ENCODE results near the gene GDPD4. TPM values are rescaled to one million over a fixed set of nuclear protein-coding genes. Genes with fewer than 3 reads are reported as not detected.

The GDPD4 gene
- total RNA-seq, 1 experiment from 2014 or later: not detected

DNA sequence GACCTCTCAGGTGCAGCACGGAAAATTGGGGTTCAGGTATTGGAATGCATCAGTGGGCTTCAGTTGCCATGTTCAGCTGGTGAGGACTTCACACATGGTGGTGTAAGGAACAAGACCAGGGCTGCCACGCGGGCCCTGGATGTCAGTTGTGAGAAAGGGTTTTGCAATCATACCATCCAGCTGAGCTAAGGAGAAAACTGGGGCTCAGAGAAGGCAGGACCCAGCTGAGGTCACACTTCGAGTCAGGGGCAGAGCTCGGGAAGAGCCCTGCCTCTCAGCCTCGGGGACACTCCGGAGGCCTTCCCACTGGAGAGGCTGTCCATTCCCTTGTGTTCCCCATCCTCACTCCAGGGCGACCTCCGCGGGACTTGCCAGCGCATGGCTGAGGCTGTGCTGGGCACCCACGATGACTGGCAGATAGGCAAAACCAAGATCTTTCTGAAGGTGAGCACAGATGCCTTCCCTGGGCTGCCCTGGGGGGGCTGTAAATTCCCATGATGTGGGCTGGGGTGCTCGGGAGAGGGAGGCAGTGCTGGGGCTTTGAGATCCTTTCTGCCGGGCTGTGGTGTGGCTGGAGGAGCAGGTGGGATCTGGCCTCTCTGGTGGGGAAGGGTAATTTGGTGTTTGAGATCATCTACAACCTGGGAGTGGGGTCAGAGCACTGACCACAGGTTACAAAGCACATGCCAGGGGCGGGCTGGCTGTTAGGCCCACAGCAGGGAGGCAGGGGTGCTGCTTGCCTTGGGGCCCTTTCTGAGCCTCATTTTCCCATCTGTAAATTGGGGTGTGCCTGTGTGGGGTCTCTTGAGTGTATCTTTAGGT, 126.3 kb downstream of the GDPD4 start:
- no peak for TF ChIP-seq CTCF (IDR thresholded peaks at IDR 0.05; ENCODE audit: unreplicated experiment)
- Mint-ChIP-seq H3K9me3 (ENCODE audit: unreplicated experiment) (no peaks in the 10 kb centered on the region), H3K27me3 (ENCODE audit: insufficient read depth, unreplicated experiment) (no peaks in the 10 kb centered on the region), H3K4me1 (ENCODE audit: insufficient read depth, unreplicated experiment) (no peaks in the 10 kb centered on the region), H3K27ac (ENCODE audit: low read depth, unreplicated experiment) (no peak overlapping the region), H3K36me3 (ENCODE audit: insufficient read depth, unreplicated experiment) (no peaks in the 10 kb centered on the region), H3K4me3 (ENCODE audit: unreplicated experiment) (no peak overlapping the region)
- BruUV-seq (replicated peaks): no TSS peak
- CTCF ChIA-PET: interaction anchor here (0.6 to 1.8 kb wide), 6 partner anchors 13 to 373 kb away, joined by 3 to 9 read pairs (median 4); no protein-coding TSS in a partner anchor
- intact Hi-C loops (cut with micrococcal nuclease): no loop called here
- no peak for DNase-seq (ENCODE audit: unreplicated experiment)
- POLR2A ChIA-PET: no interaction called here

- POLR2A ChIA-PET: interaction anchor here (0.5 kb wide), 1 partner anchor 166 kb away, joined by 3 read pairs; no protein-coding TSS in a partner anchor
- TF ChIP-seq CTCF (IDR thresholded peaks at IDR 0.05; ENCODE audit: unreplicated experiment): no peak
- Mint-ChIP-seq H3K4me1 (ENCODE audit: insufficient read depth, unreplicated experiment) (no peaks in the 10 kb centered on the region), H3K27ac (ENCODE audit: low read depth, unreplicated experiment) (no peak overlapping the region), H3K36me3 (ENCODE audit: insufficient read depth, unreplicated experiment) (no peaks in the 10 kb centered on the region), H3K4me3 (ENCODE audit: unreplicated experiment) (no peak overlapping the region), H3K9me3 (ENCODE audit: unreplicated experiment) (no peaks in the 10 kb centered on the region), H3K27me3 (ENCODE audit: insufficient read depth, unreplicated experiment) (no peaks in the 10 kb centered on the region)
- DNase-seq (ENCODE audit: unreplicated experiment): no peak
- intact Hi-C loops (cut with micrococcal nuclease): no loop called here
- CTCF ChIA-PET: interaction anchor here (0.8 to 1.7 kb wide), 4 partner anchors 13 to 374 kb away, joined by 3 to 4 read pairs (median 4); no protein-coding TSS in a partner anchor
- BruUV-seq (replicated peaks): no TSS peak
These were observed 126.9 kb downstream of the GDPD4 start for GRCh38 chr11:77174559-77174958.

- Mint-ChIP-seq H3K36me3 (ENCODE audit: insufficient read depth, unreplicated experiment) (no peaks in the 10 kb centered on the region), H3K4me3 (ENCODE audit: unreplicated experiment) (no peak overlapping the region), H3K9me3 (ENCODE audit: unreplicated experiment) (no peaks in the 10 kb centered on the region), H3K27ac (ENCODE audit: low read depth, unreplicated experiment) (no peak overlapping the region), H3K4me1 (ENCODE audit: insufficient read depth, unreplicated experiment) (no peaks in the 10 kb centered on the region), H3K27me3 (ENCODE audit: insufficient read depth, unreplicated experiment) (no peaks in the 10 kb centered on the region)
- TF ChIP-seq CTCF (IDR thresholded peaks at IDR 0.05; ENCODE audit: unreplicated experiment): no peak
- BruUV-seq (replicated peaks): no TSS peak
- no peak for DNase-seq (ENCODE audit: unreplicated experiment)
- intact Hi-C loops (cut with micrococcal nuclease): no loop called here
- CTCF ChIA-PET: interaction anchor here (1.5 to 1.7 kb wide), 3 partner anchors 19 to 375 kb away, joined by 3 to 4 read pairs (median 4); no protein-coding TSS in a partner anchor
- POLR2A ChIA-PET: no interaction called here
These were observed 128.0 kb downstream of the GDPD4 start for GRCh38 chr11:77173494-77173893.

GRCh38 chr11:77172666-77172982, 128.9 kb downstream of the GDPD4 start:
- BruUV-seq (replicated peaks): no TSS peak
- intact Hi-C loops (cut with micrococcal nuclease): no loop called here

More at GRCh38 chr11:77172666-77172982, 128.9 kb downstream of the GDPD4 start:
- ChIA-PET CTCF (interaction anchor here (0.6 kb wide), 1 partner anchor 455 kb away, joined by 3 read pairs; no protein-coding TSS in a partner anchor), POLR2A (interaction anchor here (0.6 kb wide), 1 partner anchor 461 kb away, joined by 3 read pairs; no protein-coding TSS in a partner anchor)
- Mint-ChIP-seq H3K4me1 (ENCODE audit: insufficient read depth, unreplicated experiment) (no peaks in the 10 kb centered on the region), H3K27me3 (ENCODE audit: insufficient read depth, unreplicated experiment) (no peaks in the 10 kb centered on the region), H3K9me3 (ENCODE audit: unreplicated experiment) (no peaks in the 10 kb centered on the region), H3K36me3 (ENCODE audit: insufficient read depth, unreplicated experiment) (no peaks in the 10 kb centered on the region), H3K4me3 (ENCODE audit: unreplicated experiment) (no peak overlapping the region), H3K27ac (ENCODE audit: low read depth, unreplicated experiment) (no peak overlapping the region)
- no peak for TF ChIP-seq CTCF (IDR thresholded peaks at IDR 0.05; ENCODE audit: unreplicated experiment)
- no peak for DNase-seq (ENCODE audit: unreplicated experiment)
